ENCODE measurements around the gene CBY2. TPM values are rescaled to one million over a fixed set of nuclear protein-coding genes. Genes with fewer than 3 reads are reported as not detected.

CBY2 gene
- total and polyA plus RNA-seq, 10 of the 15 experiments (the other 5 are each of a cell fraction or from before 2014, with no cell fraction given) = 0.08 to 0.64 (median 0.23) TPM; not detected in 6

DNA sequence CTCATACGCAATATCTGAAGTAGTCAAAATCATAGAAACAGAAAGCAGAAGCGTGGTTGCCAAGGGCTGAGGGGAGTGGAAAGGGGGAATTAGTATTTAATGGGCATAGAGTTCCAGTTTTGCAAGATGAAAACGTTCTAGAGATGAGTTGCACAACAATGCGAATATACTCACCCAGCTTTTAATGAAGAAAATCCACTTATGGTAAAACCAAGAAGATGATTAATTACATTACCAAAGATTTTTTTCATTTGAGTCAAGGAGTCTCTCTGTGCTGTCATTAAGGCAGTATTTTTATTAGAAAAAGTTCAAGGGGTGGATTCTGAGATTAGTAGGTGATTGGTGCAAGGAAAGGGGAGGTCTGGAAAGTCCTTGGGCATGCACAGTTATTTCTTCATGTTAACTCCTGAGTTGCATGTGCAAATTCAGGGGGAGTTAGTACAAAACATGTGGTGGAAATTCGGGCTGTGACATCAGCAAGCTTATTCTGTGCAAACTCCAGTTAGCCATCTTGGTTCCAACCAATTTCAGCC, 6.9 kb upstream of the CBY2 start:
- POLR2A ChIA-PET = interaction anchor here (0.7 to 1.5 kb wide), 4 partner anchors 8 to 16 kb away, joined by 3 to 10 read pairs (median 4); no protein-coding TSS in a partner anchor
- intact Hi-C loops (cut with micrococcal nuclease; ENCODE audit: unreplicated experiment) = no loop called here
- no peak for TF ChIP-seq CBFB (IDR thresholded peaks at IDR 0.05; ENCODE audit: low read depth)
- TF ChIP-seq PAX8 (IDR thresholded peaks at IDR 0.05) = no peak
- no peak for TF ChIP-seq MYC (IDR thresholded peaks at IDR 0.05; ENCODE audit: insufficient read depth, insufficient read length, insufficient replicate concordance, low read length, severe bottlenecking)
- no peak for TF ChIP-seq BHLHE40 (IDR thresholded peaks at IDR 0.05; ENCODE audit: borderline replicate concordance in 1 of 2, low read depth in 2 of 2, low read length in 1 of 2)
- no peak for TF ChIP-seq RELA (IDR thresholded peaks at IDR 0.05; ENCODE audit: borderline replicate concordance, partially characterized antibody)
- TF ChIP-seq TBL1XR1 (IDR thresholded peaks at IDR 0.05; ENCODE audit: low read depth, low read length) = no peak
- TF ChIP-seq EED (IDR thresholded peaks at IDR 0.05; ENCODE audit: low read depth) = peak; percentile 65
- no peak for TF ChIP-seq FOXK2 (IDR thresholded peaks at IDR 0.05)
- TF ChIP-seq EP300 (IDR thresholded peaks at IDR 0.05; ENCODE audit: borderline replicate concordance in 1 of 2, control insufficient read depth in 1 of 2, low read depth in 2 of 2, low read length in 2 of 2) = peak in 1 of 2 experiments; percentile 57; a peak in 1 of 4 replicates
- no peak for TF ChIP-seq SMAD5 (IDR thresholded peaks at IDR 0.05; ENCODE audit: low read depth)
- TF ChIP-seq RAD51 (IDR thresholded peaks at IDR 0.05) = no peak
- TF ChIP-seq, protein P1, sequence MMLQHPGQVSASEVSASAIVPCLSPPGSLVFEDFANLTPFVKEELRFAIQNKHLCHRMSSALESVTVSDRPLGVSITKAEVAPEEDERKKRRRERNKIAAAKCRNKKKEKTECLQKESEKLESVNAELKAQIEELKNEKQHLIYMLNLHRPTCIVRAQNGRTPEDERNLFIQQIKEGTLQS (IDR thresholded peaks at IDR 0.05; ENCODE audit: borderline replicate concordance, extremely low read depth, low read depth, low read length) = no peak
- no peak for TF ChIP-seq CBX3 (IDR thresholded peaks at IDR 0.05; ENCODE audit: borderline replicate concordance, low read depth)
- TF ChIP-seq, protein P2, sequence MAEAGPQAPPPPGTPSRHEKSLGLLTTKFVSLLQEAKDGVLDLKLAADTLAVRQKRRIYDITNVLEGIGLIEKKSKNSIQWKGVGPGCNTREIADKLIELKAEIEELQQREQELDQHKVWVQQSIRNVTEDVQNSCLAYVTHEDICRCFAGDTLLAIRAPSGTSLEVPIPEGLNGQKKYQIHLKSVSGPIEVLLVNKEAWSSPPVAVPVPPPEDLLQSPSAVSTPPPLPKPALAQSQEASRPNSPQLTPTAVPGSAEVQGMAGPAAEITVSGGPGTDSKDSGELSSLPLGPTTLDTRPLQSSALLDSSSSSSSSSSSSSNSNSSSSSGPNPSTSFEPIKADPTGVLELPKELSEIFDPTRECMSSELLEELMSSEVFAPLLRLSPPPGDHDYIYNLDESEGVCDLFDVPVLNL (IDR thresholded peaks at IDR 0.05; ENCODE audit: low read depth, low read length) = no peak
- TF ChIP-seq ZNF274 (IDR thresholded peaks at IDR 0.05; ENCODE audit: insufficient read depth, insufficient read length) = no peak
- TF ChIP-seq MTA2 (IDR thresholded peaks at IDR 0.05; ENCODE audit: low read depth) = peak; percentile 95
- TF ChIP-seq SIN3A (IDR thresholded peaks at IDR 0.05; ENCODE audit: low read depth, low read length) = no peak
- TF ChIP-seq, protein P3, sequence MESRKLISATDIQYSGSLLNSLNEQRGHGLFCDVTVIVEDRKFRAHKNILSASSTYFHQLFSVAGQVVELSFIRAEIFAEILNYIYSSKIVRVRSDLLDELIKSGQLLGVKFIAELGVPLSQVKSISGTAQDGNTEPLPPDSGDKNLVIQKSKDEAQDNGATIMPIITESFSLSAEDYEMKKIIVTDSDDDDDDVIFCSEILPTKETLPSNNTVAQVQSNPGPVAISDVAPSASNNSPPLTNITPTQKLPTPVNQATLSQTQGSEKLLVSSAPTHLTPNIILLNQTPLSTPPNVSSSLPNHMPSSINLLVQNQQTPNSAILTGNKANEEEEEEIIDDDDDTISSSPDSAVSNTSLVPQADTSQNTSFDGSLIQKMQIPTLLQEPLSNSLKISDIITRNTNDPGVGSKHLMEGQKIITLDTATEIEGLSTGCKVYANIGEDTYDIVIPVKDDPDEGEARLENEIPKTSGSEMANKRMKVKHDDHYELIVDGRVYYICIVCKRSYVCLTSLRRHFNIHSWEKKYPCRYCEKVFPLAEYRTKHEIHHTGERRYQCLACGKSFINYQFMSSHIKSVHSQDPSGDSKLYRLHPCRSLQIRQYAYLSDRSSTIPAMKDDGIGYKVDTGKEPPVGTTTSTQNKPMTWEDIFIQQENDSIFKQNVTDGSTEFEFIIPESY (IDR thresholded peaks at IDR 0.05) = no peak
- TF ChIP-seq POU2F2 (IDR thresholded peaks at IDR 0.05; ENCODE audit: borderline replicate concordance, low read depth, low read length) = 0 out of 3 replicates have a peak, but pooled peaks have one; percentile 33
- no peak; the same call in 1 of the 2 replicates for TF ChIP-seq ZSCAN29 (IDR thresholded peaks at IDR 0.05)
- peak; percentile 64; the same call in 1 of the 2 replicates for TF ChIP-seq BCL11A (IDR thresholded peaks at IDR 0.05; ENCODE audit: low read depth, low read length)
- TF ChIP-seq GATAD2B (conservative IDR thresholded peaks at IDR 0.05; ENCODE audit: low read depth) = no peak
- no peak for TF ChIP-seq SIX5 (IDR thresholded peaks at IDR 0.05; ENCODE audit: low read depth, low read length, severe bottlenecking)

More for the DNA sequence above, 6.9 kb upstream of the CBY2 start:
- RAD21 ChIA-PET (ENCODE audit: unreplicated experiment) = interaction anchor here (0.8 to 2.3 kb wide), 10 partner anchors 10 to 488 kb away, joined by 3 to 15 read pairs (median 6); no protein-coding TSS in a partner anchor
- Histone ChIP-seq H4K20me1 (ENCODE audit: control insufficient read depth, insufficient read depth) (no peaks in the 10 kb centered on the region), H3K9ac (ENCODE audit: control insufficient read depth, insufficient read depth, low read length) (peak overlapping the region; percentile 96), H3K4me3 (peak overlapping the region; percentile 66), H3K4me2 (ENCODE audit: control insufficient read depth, insufficient read depth) (peak overlapping the region; percentile 95), H3K79me2 (ENCODE audit: control insufficient read depth, insufficient read depth, low read length) (peaks cover 74% of the 10 kb centered on the region), H2AFZ (ENCODE audit: control insufficient read depth, low read depth, low read length) (no peak overlapping the region), H3K4me1 (ENCODE audit: control insufficient read depth, insufficient read depth, low read length) (peaks cover 14% of the 10 kb centered on the region), H3K36me3 (ENCODE audit: control insufficient read depth in 2 of 2, insufficient read depth in 2 of 2, low read length in 1 of 2) (no peaks in the 10 kb centered on the region), H3K27me3 (replicated peaks in 1 of 2; ENCODE audit: control insufficient read depth in 2 of 2, insufficient read depth in 2 of 2, low read length in 1 of 2) (no peaks in the 10 kb centered on the region), H3K27ac (ENCODE audit: control insufficient read depth, insufficient read depth) (peak overlapping the region; percentile 98), H3K9me3 (replicated peaks; ENCODE audit: control insufficient read depth, insufficient read depth, low read length) (no peaks in the 10 kb centered on the region)
- DNase-seq (ENCODE audit: low read depth, low spot score) = peak; percentile 68
- peak; percentile 66 for ATAC-seq
- in situ Hi-C loops (cut with MboI) = no loop called here
- SMC1A ChIA-PET (ENCODE audit: uncharacterized antibody, unreplicated experiment) = interaction anchor here (0.7 to 5.4 kb wide), 10 partner anchors 9 to 694 kb away, joined by 3 to 44 read pairs (median 5); partner anchors contain the start of gene CBY2
- WGBS (ENCODE audit: insufficient coverage, insufficient replicate concordance, low lambda C conversion rate, missing lambda C conversion rate) = under 1% methylated on average over 5 of the region's 5 CpGs
- no TSS peak for BruUV-seq (replicated peaks)
- CTCF ChIA-PET = interaction anchor here (1.3 to 4.6 kb wide), 6 partner anchors 9 to 72 kb away, joined by 3 to 36 read pairs (median 14); no protein-coding TSS in a partner anchor
- no peak for FAIRE-seq

All from GM12878 (cell line).